ENCODE measurements around the gene ARHGEF19.

Gene ARHGEF19

DNA sequence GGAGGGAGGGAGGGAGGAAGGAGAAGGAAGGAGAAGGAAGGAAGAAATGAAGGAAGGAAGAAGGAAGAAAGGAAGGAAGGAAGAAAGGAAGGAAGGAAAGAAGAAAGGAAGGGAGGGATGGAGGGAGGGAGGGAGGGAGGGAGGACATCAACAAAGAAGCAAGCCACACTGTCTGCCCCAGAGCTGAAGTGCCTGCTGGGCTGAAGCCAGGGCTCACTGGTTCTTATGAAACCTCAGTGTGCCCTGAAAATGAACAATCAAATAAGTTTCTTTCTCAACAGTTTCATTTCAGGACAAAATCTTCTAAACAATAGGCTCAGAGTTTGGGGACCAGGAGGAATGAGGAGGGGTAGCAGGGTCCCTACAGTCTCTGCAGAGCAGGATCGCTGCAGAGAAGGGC is 21.1 kb downstream of the ARHGEF19 start:
- Mint-ChIP-seq H3K27ac (no peak overlapping the region), H3K36me3 (no peaks in the 10 kb centered on the region), H3K4me3 (no peak overlapping the region), H3K4me1 (ENCODE audit: low read depth) (peaks cover 2% of the 10 kb centered on the region), H3K9me3 (ENCODE audit: low read depth) (no peaks in the 10 kb centered on the region), H3K27me3 (peaks cover 2% of the 10 kb centered on the region)

DNA sequence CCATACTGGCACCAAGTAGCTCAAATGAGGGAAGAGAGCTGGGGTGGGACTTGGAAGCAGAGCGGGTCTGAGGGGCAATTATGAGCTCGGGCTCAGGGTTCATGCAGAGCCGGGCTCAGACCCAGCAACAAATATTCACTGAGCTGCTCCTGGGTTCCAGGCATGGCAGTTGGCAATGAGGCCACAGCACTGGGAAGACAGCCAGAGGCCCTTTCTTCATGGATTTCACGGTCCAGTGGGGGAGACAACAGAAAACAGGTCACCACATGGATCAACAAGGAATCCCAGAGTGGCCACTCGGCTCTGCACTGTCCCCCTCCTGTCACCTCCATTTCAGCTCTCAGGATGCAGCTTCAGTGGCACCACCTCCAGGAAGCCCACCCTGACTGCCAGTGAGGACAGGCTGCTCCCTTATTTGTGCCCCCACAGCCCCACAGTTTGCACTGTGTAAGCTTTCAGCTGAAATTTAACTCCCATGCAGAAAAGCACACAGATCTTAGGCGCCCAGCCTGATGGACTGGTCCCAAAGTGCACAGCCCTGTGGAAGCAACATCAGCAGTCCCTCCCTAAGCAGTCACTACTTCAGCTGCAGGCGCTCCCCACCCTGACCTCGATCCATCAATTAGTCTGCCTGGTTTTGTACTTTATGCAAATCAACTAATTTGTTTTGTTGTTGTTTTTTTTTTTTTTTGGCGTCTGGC is 22.4 kb downstream of the ARHGEF19 start:
- Mint-ChIP-seq H3K27me3 (peaks cover 2% of the 10 kb centered on the region), H3K4me1 (ENCODE audit: low read depth) (peaks cover 2% of the 10 kb centered on the region), H3K4me3 (no peak overlapping the region), H3K36me3 (no peaks in the 10 kb centered on the region), H3K9me3 (ENCODE audit: low read depth) (no peaks in the 10 kb centered on the region), H3K27ac (no peak overlapping the region)

DNA sequence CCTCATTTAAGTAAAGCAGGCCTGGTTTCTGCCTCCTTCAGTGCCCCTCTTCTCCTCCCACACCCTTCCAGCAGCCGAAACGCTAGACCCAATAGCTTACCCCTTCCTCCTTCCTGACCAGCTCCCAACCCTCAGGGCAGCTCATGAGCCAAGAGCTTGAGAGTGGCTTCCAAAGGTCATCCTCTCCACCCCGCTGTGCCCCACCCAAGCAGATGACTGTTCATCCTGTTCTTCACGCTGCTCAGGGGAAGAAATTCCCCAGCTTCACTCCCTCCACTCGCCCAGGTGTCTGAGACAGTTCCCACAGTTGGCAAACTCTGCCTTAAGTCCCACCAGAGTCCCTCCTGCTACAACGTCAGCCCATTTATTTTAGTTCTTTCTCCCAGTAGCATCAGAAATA is 23.4 kb downstream of the ARHGEF19 start:
- no peak overlapping the region for H3K27ac Mint-ChIP-seq

DNA sequence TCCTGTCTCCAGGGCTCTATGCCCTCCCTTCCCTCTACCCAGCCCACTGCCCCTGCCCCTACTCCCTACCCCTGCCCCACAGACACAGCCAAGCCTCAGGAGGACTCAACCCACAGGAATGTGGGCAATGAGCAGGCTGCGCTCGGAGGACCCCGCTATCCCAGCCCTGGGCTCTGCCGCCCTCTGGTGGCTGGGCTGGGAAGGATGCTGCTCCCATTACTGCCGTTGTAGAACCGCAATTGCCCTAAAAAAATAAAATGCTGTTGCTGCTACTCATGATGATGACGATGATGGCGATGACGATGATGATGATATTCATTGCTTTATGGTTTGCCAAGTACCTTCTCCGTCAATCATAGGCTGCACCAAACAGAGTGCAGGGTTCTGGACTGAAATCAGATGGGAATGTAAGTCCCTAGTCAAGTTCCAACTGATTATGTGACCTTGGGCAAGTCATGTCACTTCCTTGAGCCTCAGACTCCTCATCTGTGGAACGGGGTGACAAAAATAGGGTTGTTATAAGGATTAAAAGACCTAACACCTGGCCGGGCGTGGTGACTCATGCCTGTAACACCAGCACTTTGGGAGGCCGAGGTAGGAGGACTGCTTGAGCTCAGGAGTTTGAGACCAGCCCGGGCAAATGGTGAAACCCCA is 24.6 kb downstream of the ARHGEF19 start:
- Mint-ChIP-seq H3K4me1 (ENCODE audit: low read depth) (peaks cover 2% of the 10 kb centered on the region), H3K27ac (no peak overlapping the region), H3K36me3 (no peaks in the 10 kb centered on the region), H3K4me3 (no peak overlapping the region), H3K9me3 (ENCODE audit: low read depth) (no peaks in the 10 kb centered on the region), H3K27me3 (peaks cover 2% of the 10 kb centered on the region)

More for the DNA sequence above, 23.4 kb downstream of the ARHGEF19 start:
- no peaks in the 10 kb centered on the region for H3K36me3 Mint-ChIP-seq
- no peaks in the 10 kb centered on the region for H3K9me3 Mint-ChIP-seq (ENCODE audit: low read depth)
- peaks cover 2% of the 10 kb centered on the region for H3K27me3 Mint-ChIP-seq
- H3K4me1 Mint-ChIP-seq (ENCODE audit: low read depth) = peaks cover 2% of the 10 kb centered on the region
- no peak overlapping the region for H3K4me3 Mint-ChIP-seq

DNA sequence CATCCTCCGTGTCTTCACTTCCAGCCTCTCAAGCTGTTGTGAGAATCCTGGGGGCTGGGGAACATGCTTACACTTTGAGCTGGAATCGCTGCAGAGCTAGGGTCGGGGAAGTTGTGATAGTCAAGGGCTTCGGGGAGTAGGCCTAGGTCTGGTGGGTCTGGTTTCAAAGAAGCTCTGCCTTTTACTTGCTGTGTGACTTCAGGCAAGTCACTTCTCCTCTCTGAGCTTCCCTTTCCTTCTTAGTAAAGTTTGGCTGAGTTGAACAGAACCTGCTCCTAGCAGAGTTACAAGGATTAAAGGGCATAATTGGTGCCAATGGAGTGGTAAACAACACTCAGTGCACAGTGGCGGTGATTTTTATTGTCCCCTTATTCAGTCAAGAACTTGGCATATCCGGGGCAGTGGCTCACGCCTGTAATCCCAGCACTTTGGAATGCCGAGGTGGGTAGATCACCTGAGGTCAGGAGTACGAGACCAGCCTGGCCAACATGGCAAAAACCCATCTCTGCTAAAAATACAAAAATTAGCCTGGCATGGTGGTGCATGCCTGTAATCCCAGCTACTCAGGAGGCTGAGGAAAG is 25.7 kb downstream of the ARHGEF19 start:
- no peaks in the 10 kb centered on the region for H3K9me3 Mint-ChIP-seq (ENCODE audit: low read depth)
- H3K27me3 Mint-ChIP-seq = peaks cover 2% of the 10 kb centered on the region
- H3K36me3 Mint-ChIP-seq = no peaks in the 10 kb centered on the region
- no peak overlapping the region for H3K27ac Mint-ChIP-seq
- H3K4me1 Mint-ChIP-seq (ENCODE audit: low read depth) = peaks cover 2% of the 10 kb centered on the region
- H3K4me3 Mint-ChIP-seq = no peak overlapping the region

DNA sequence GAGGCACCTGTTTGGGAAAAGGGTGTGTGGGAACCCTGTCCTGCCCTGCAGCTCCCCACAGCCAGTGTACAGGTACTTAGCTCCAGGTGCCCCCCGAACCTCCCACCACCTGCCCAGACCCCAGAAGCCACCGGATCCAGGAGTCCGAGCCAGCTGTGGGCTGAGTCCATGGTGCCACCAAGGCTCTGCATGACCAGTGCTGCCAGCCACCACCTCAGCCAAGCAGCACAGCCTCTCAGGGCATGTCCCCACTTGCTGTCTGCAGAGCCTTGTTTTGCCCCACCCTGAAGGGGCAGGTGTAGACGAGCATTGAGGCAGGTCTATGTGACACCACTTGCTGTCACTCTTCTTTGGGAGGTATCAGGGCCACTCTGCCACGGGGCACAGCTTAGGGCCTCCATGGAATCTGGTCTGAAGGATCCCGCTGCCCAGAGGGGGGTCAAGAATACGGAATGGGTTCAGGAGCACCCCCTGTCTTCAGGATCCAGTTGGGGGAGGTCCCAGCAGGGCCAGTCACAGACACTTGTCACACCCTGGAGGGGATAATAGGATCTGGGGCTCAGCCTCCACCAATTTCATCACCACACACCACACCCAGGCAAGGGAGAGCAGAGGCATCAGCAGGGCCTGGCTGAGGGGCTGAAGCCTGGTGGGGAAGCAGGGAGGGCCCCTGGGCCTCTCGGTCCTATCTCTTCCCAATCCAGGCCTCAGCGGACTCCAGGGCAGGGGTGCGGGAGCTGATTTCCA is 27.7 kb downstream of the ARHGEF19 start:
- no peaks in the 10 kb centered on the region for H3K9me3 Mint-ChIP-seq (ENCODE audit: low read depth)
- H3K4me1 Mint-ChIP-seq (ENCODE audit: low read depth) = peaks cover 2% of the 10 kb centered on the region
- H3K27me3 Mint-ChIP-seq = no peaks in the 10 kb centered on the region
- no peak overlapping the region for H3K27ac Mint-ChIP-seq
- no peaks in the 10 kb centered on the region for H3K36me3 Mint-ChIP-seq
- H3K4me3 Mint-ChIP-seq = no peak overlapping the region

DNA sequence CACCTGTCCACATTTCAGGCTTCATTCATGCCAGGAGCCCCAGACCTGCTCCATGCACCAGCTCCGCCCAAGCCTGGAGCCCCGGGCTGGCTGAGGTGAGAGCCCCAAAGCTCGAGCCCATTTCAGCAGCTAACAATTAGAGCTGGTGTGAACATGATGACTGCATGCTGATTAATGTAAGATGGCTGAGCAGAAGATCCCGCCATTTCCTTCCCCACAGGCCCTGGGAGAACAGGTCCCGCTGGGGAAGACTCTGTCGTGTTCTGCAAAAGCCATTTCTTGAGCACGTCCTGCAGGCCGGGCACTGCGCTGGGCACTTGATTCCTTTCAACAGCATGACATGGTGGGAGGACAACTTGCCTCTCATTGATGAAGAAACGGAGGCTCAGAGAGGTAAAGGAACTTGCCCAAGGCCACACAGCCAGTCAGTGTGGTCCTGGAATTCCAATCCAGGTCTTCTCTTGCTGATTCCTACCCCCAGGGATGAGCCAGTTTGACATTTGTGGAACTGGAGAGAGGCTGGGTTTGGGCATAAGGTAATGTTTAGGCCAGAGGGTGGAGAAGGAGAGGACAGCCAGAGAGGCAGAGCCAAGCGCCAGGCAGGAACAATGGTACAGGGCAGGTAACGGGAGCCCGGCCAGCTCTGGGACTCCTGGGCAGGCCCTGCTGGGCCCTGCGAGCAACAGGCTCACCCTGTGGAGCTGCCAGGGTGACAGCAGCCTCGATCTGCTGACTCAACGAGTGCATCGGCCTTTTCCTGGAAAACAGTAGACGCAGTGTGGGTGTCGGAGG is 28.5 kb downstream of the ARHGEF19 start:
- Mint-ChIP-seq H3K27me3 (no peaks in the 10 kb centered on the region), H3K9me3 (ENCODE audit: low read depth) (no peaks in the 10 kb centered on the region), H3K4me3 (no peak overlapping the region), H3K36me3 (no peaks in the 10 kb centered on the region), H3K4me1 (ENCODE audit: low read depth) (peaks cover 2% of the 10 kb centered on the region), H3K27ac (no peak overlapping the region)

DNA sequence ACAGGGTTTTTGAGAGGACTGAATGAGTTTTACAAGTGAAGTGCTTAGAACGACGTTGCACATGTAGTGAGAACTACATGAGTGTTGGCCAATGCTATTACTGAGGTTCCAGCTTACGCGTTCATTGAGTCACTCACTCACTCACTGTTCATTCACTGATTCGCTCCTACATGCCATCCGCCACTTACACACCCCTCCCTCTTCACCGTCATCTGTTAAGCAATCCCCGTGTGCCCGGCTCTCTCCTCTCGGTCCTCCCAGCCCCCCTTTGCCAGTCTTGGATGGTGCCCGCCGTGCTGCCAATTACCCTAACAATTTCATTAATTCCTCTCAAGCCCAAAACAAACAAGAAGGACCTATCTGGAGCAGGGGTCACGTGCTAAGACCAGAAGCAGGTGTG is 29.3 kb downstream of the ARHGEF19 start:
- no peaks in the 10 kb centered on the region for H3K27me3 Mint-ChIP-seq
- peaks cover 2% of the 10 kb centered on the region for H3K4me1 Mint-ChIP-seq (ENCODE audit: low read depth)
- no peak overlapping the region for H3K4me3 Mint-ChIP-seq
- H3K36me3 Mint-ChIP-seq = no peaks in the 10 kb centered on the region
- no peaks in the 10 kb centered on the region for H3K9me3 Mint-ChIP-seq (ENCODE audit: low read depth)
- no peak overlapping the region for H3K27ac Mint-ChIP-seq

DNA sequence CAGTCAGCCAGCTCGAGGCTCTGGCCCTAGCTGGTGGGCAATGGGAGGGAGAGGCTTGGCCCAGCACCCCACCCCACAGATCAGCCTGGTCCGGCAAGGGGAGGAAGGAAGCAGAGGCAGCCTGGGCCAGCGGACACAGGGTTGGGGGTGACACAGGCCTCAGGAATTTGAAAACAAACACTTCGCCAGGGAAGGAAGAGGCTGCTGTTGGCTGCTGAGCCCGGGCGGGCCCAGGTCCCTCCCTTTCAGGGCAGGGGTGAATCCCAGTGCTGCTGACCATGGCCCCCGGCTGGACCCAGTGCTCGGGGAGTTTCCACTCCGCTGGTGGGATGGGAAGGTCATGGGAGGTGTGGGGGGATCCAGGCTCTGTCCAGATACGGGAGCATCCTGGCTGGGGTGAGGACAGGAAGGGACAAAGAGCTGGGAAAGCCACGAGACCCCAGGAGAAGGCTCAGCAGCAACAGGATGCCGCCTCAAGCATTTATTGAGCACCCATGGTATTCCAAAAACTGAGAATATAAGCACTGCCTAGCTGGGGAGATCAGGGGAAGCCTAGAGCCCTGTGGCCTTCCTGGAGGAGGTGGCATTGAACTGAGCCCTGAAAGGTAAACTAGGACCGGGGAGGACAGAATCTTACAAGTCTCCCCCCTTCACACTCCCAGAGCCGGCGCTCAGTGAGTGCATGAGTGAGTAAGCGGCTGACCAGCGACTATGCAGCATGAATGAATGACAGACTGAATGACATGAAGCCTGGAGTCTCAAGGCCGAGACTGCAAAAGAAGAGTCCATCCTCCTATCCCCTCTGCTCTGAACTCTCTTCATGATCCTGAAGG is 30.3 kb downstream of the ARHGEF19 start:
- Mint-ChIP-seq H3K4me1 (ENCODE audit: low read depth) (no peaks in the 10 kb centered on the region), H3K27ac (no peak overlapping the region), H3K27me3 (no peaks in the 10 kb centered on the region), H3K4me3 (no peak overlapping the region), H3K36me3 (no peaks in the 10 kb centered on the region), H3K9me3 (ENCODE audit: low read depth) (no peaks in the 10 kb centered on the region)

DNA sequence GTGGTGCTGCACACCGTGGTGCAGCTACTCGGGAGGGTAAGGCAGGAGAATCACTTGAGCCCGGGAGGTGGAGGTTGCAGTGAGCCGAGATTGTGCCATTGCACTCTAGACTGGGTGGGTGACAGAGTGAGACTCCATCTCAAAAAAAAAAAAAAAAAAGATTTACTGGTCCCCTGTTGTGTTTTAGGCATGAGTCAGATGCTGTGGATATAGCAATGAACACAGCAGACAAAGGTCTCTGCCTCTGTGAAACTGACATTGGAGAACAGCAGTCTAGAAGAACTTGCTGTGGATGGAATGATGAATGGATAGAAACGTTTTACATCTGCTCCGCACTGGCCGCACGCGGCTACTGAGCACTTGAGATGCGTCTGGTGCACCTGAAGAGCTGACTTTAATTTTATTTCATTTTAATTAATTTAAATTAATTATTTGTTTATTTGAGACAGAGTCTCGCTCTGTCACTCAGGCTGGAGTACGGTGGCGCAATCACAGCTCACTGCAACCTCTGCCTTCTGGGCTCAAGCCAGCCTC is 32.1 kb downstream of the ARHGEF19 start:
- H3K4me1 Mint-ChIP-seq (ENCODE audit: low read depth) = no peaks in the 10 kb centered on the region
- no peak overlapping the region for H3K27ac Mint-ChIP-seq
- no peak overlapping the region for H3K4me3 Mint-ChIP-seq
- H3K9me3 Mint-ChIP-seq (ENCODE audit: low read depth) = no peaks in the 10 kb centered on the region
- H3K36me3 Mint-ChIP-seq = no peaks in the 10 kb centered on the region
- no peaks in the 10 kb centered on the region for H3K27me3 Mint-ChIP-seq

DNA sequence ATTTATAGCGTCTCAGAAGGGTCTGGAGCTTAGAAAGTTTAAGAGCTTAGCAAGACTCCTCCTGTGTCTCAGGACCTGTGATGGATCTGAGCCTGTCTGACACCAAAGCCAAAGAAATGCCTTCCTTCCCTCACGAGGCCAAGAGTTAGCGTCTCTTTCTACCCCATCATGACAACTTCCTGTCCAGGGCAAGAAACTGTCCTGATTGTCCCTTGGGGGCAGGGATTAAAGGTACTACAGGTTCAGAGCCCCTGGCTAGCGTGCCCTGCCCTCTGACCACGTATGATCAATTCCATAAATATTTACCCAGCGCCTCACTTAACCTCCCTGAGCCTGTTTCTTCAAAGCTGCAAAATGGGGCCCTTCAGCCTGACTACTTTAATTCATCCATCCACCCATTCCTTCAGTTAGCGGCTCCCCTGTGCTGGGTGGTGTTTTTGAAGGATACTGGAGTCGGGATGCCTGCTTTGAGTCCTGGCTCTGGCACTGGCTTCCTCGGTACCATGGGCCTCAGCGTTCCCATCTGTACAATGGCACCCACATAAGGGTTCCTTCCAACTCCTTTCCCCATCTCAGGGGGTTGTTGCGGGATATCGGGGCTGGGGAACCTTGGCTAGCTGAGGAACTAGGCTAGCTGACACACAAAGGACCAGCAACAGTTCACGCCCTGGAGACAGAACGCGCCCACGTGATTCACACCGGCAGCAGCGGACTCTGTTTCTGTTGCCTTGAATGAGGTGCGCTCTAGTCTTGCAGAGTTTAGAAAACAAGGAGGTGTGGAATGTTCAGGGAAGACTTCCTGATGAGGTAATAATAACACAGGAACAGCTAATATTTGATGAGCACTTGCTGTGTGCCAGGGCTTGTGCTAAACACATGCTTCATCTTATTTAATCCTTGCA is 33.6 kb downstream of the ARHGEF19 start:
- H3K36me3 Mint-ChIP-seq = no peaks in the 10 kb centered on the region
- no peaks in the 10 kb centered on the region for H3K27me3 Mint-ChIP-seq
- H3K9me3 Mint-ChIP-seq (ENCODE audit: low read depth) = no peaks in the 10 kb centered on the region
- H3K4me1 Mint-ChIP-seq (ENCODE audit: low read depth) = no peaks in the 10 kb centered on the region
- no peak overlapping the region for H3K4me3 Mint-ChIP-seq
- no peak overlapping the region for H3K27ac Mint-ChIP-seq

DNA sequence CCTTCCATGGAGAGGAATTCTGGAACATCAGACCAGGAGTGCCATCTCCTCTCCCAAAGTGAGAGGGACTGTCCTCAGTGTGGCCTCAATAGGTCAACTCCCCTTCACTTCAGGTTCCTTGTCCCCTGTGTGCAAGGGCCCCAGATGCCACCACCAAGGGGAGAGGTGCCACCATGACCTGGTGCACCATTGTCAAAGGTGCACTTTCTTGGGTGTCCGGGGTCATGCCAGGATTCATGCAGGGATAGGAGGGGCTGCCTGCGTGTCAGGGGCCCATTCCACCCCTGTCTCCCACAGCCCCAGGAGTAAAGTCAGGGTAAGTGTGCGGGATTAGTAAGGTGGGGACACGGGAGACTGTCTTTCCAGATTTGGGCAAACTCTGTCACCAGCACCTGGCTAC is 35.1 kb downstream of the ARHGEF19 start:
- Mint-ChIP-seq H3K4me1 (ENCODE audit: low read depth) (no peaks in the 10 kb centered on the region), H3K27me3 (no peaks in the 10 kb centered on the region), H3K36me3 (no peaks in the 10 kb centered on the region), H3K9me3 (ENCODE audit: low read depth) (no peaks in the 10 kb centered on the region), H3K27ac (no peak overlapping the region), H3K4me3 (no peak overlapping the region)

DNA sequence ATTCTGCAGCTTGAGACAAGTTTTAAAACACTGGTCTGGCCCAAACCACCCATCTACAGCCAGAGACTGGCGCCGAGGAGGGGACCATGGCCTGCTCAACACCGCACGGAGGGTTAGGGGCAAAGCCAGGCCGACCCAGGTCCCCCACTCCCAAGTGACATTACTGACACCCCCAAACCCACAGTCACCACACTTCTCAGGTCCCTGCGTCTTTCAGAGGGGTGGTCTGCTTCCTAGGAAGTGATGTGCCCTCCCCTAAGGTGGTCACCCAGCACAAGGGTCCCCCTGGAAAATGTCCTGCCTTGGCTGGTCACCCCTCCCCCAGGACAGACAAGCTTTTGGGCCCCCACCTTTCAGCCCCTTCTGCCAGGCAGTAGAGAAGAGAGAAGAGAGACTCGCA is 35.8 kb downstream of the ARHGEF19 start:
- Mint-ChIP-seq H3K4me3 (no peak overlapping the region), H3K4me1 (ENCODE audit: low read depth) (no peaks in the 10 kb centered on the region), H3K27me3 (no peaks in the 10 kb centered on the region), H3K9me3 (ENCODE audit: low read depth) (no peaks in the 10 kb centered on the region), H3K36me3 (no peaks in the 10 kb centered on the region), H3K27ac (no peak overlapping the region)

Measured in activated naive CD8-positive, alpha-beta T cell (primary cell).